COLO668 (cell line): ENCODE measurements around the gene SLC17A4.

Experiments
- DNase-seq: peaks from one replicate; lab custom pipeline; 2025; ENCODE audit not compliant: unreplicated experiment; lab: John Stamatoyannopoulos, UW

Gene SLC17A4

GRCh38 chr6:25801436-25801835, 46.9 kb downstream of the SLC17A4 start:
- DNase-seq, result no peak

GRCh38 chr6:25804804-25805203, 50.3 kb downstream of the SLC17A4 start:
- no peak for DNase-seq

GRCh38 chr6:25815194-25815593, 60.7 kb downstream of the SLC17A4 start:
- DNase-seq, result no peak

- no peak for DNase-seq
Measured at GRCh38 chr6:25816252-25816651, 61.7 kb downstream of the SLC17A4 start.

- no peak for DNase-seq
Measured at GRCh38 chr6:25821341-25821740, 66.8 kb downstream of the SLC17A4 start.

GRCh38 chr6:25829375-25829774, 74.8 kb downstream of the SLC17A4 start:
- DNase-seq, result no peak

- no peak for DNase-seq
Measured at GRCh38 chr6:25830458-25830857, 75.9 kb downstream of the SLC17A4 start.
